Right renal pelvis (tissue), 4 donors: ENCODE results near the gene GOLGA6L7. TPM values are rescaled to one million over a fixed set of nuclear protein-coding genes. Genes with fewer than 3 reads are reported as not detected.

Experiments
- polyA plus RNA-seq, 4 donors: library from polyadenylated mRNA; unstranded; fragments of 120-200 nt; gene quantifications; one replicate each; pipeline ENCODE4 v1.2.1, GENCODE V29; 2013; ENCODE audit not compliant: insufficient read length in 4 of 4

GOLGA6L7 gene
- polyA plus RNA-seq, 4 donors = 0.24 to 0.47 (median 0.32) TPM; not detected in 1

Other genes starting within 250 kb of the GOLGA6L7 start
- gene GOLGA8M, start 136.2 kb downstream of the GOLGA6L7 start, polyA plus RNA-seq = 1 to 10 TPM; 1.9 to 2.7 (median 2.4) TPM
- gene APBA2, start 37.3 kb upstream of the GOLGA6L7 start, polyA plus RNA-seq = 10 to 100 TPM; 11.4 to 15.2 (median 13.0) TPM